ENCODE results near the gene AOC1. TPM values are rescaled to one million over a fixed set of nuclear protein-coding genes. Genes with fewer than 3 reads are reported as not detected.

The AOC1 gene
- total and polyA plus RNA-seq, 2 of the 13 experiments (the other 11 are each of a cell fraction or from before 2014, with no cell fraction given), result not detected

- BruUV-seq (replicated peaks), result no TSS peak
- TF ChIP-seq ZIK1 (CRISPR knock-in tag; IDR thresholded peaks at IDR 0.05; ENCODE audit: borderline replicate concordance, low read depth) (no peak), ZNF512B (CRISPR knock-in tag; IDR thresholded peaks at IDR 0.05; ENCODE audit: borderline replicate concordance) (no peak), ZNF20 (CRISPR knock-in tag; IDR thresholded peaks at IDR 0.05) (no peak), CERS6 (CRISPR knock-in tag; IDR thresholded peaks at IDR 0.05) (no peak), MED1 (CRISPR knock-in tag; IDR thresholded peaks at IDR 0.05) (no peak), ZNF501 (CRISPR knock-in tag; IDR thresholded peaks at IDR 0.05) (no peak), ATM (IDR thresholded peaks at IDR 0.05; ENCODE audit: borderline replicate concordance) (no peak), ZNF780A (CRISPR knock-in tag; IDR thresholded peaks at IDR 0.05) (no peak), HOXA7 (CRISPR knock-in tag; IDR thresholded peaks at IDR 0.05) (no peak), POLR2AphosphoS5 (IDR thresholded peaks at IDR 0.05; ENCODE audit: low read depth, low read length) (no peak), MAFG (CRISPR knock-in tag; IDR thresholded peaks at IDR 0.05) (no peak), ZNF30 (CRISPR knock-in tag; IDR thresholded peaks at IDR 0.05) (no peak), ZBTB37 (CRISPR knock-in tag; IDR thresholded peaks at IDR 0.05) (no peak), ZNF260 (CRISPR knock-in tag; IDR thresholded peaks at IDR 0.05; ENCODE audit: borderline replicate concordance, low read depth) (no peak), ZSCAN25 (CRISPR knock-in tag; IDR thresholded peaks at IDR 0.05) (no peak), RCOR2 (CRISPR knock-in tag; IDR thresholded peaks at IDR 0.05) (no peak), ZNF574 (CRISPR knock-in tag; IDR thresholded peaks at IDR 0.05) (no peak), GFI1 (CRISPR knock-in tag; IDR thresholded peaks at IDR 0.05; ENCODE audit: borderline replicate concordance) (no peak)
- DNase-seq (ENCODE audit: low spot score) (no peak), ATAC-seq (no peak), FAIRE-seq (no peak)
- Histone ChIP-seq H3K36me3 (replicated peaks in 1 of 2; ENCODE audit: control insufficient read depth in 1 of 2, insufficient read depth in 2 of 2, low read length in 2 of 2) (no peaks in the 10 kb centered on the region), H3K4me2 (ENCODE audit: low read depth, low read length) (no peak overlapping the region), H3K9ac (ENCODE audit: insufficient read depth, low read depth, low read length) (no peak overlapping the region), H3K9me3 (ENCODE audit: low read length) (no peaks in the 10 kb centered on the region), H4K20me1 (ENCODE audit: insufficient read depth, low read length) (no peaks in the 10 kb centered on the region), H2AFZ (ENCODE audit: low read length) (no peak overlapping the region), H3K27ac (ENCODE audit: extremely low read length, insufficient read depth, low read length) (no peak overlapping the region), H3K79me2 (ENCODE audit: insufficient read depth, low read length) (no peaks in the 10 kb centered on the region), H3K4me3 (replicated peaks in 1 of 3; ENCODE audit: insufficient read depth in 1 of 3, low read depth in 2 of 3, low read length in 3 of 3) (no peak overlapping the region), H3K4me1 (ENCODE audit: insufficient read depth, low read length) (no peaks in the 10 kb centered on the region), H3K27me3 (ENCODE audit: control insufficient read depth in 1 of 2, insufficient read depth in 2 of 2, low read length in 2 of 2) (peaks cover 4 to 27% of the 10 kb centered on the region in 2 experiments; a peak in 3 of 5 replicates)
- intact Hi-C loops (cut with micrococcal nuclease; ENCODE audit: unreplicated experiment), result no loop called here
- POLR2A ChIA-PET, result no interaction called here
- CTCF ChIA-PET (ENCODE audit: low intra/inter-chr PET ratio, low total read pairs), result no interaction called here
- WGBS (ENCODE audit: low lambda C conversion rate), result 4% methylated on average over 4 of the region's 4 CpGs
- in situ Hi-C loops (cut with HindIII; ENCODE audit: extremely low pct_ligation_motif_present, low pct_unique_long_range_greater_than_20kb), result no loop called here
These were observed 6.9 kb upstream of the AOC1 start for GRCh38 chr7:150845421-150845861.

Data from HepG2 (cell line).